Measurements from ENCODE around the gene VCPKMT.

Gene VCPKMT

GRCh38 chr14:50116181-50116956 lies at the start of gene VCPKMT:
TSS of gene VCPKMT (minus strand) at chr14:50116572. CDS start at chr14:50116552, 20 bp downstream.
- peak; percentile 38 for DNase-seq (ENCODE audit: low read depth, low spot score)

GRCh38 chr14:50156111-50156510 lies 39.7 kb upstream of the VCPKMT start:
- no peak for DNase-seq (ENCODE audit: low read depth, low spot score)

- DNase-seq (ENCODE audit: low read depth, low spot score), result no peak
Observed at GRCh38 chr14:50148799-50149198, 32.4 kb upstream of the VCPKMT start.

- peak; percentile 3 for DNase-seq (ENCODE audit: low read depth, low spot score)
Observed at GRCh38 chr14:50139192-50139591, 22.8 kb upstream of the VCPKMT start.

- DNase-seq (ENCODE audit: low read depth, low spot score), result no peak
Observed at GRCh38 chr14:50127802-50128201, 11.4 kb upstream of the VCPKMT start.

- DNase-seq (ENCODE audit: low read depth, low spot score), result no peak
Observed at GRCh38 chr14:50123062-50123461, 6.7 kb upstream of the VCPKMT start.

GRCh38 chr14:50122291-50122690 lies 5.9 kb upstream of the VCPKMT start:
- DNase-seq (ENCODE audit: low read depth, low spot score), result no peak

- DNase-seq (ENCODE audit: low read depth, low spot score), result no peak
Observed at GRCh38 chr14:50121486-50121885, 5.1 kb upstream of the VCPKMT start.

GRCh38 chr14:50117456-50117855 lies 1.1 kb upstream of the VCPKMT start:
- no peak for DNase-seq (ENCODE audit: low read depth, low spot score)

GRCh38 chr14:50116966-50117365 lies 594 bp upstream of the VCPKMT start:
- DNase-seq (ENCODE audit: low read depth, low spot score), result no peak

- no peak for DNase-seq (ENCODE audit: low read depth, low spot score)
Observed at GRCh38 chr14:50113381-50114035, 2.9 kb downstream of the VCPKMT start.

GRCh38 chr14:50110323-50111037 lies 5.9 kb downstream of the VCPKMT start:
- DNase-seq (ENCODE audit: low read depth, low spot score), result no peak

- DNase-seq (ENCODE audit: low read depth, low spot score), result no peak
Observed at GRCh38 chr14:50109342-50109741, 7.0 kb downstream of the VCPKMT start.

- no peak for DNase-seq (ENCODE audit: low read depth, low spot score)
Observed at GRCh38 chr14:50107850-50108249, 8.5 kb downstream of the VCPKMT start.

GRCh38 chr14:50106178-50106577 lies 10.2 kb downstream of the VCPKMT start:
- DNase-seq (ENCODE audit: low read depth, low spot score), result no peak

GRCh38 chr14:50103558-50103957 lies 12.8 kb downstream of the VCPKMT start:
- DNase-seq (ENCODE audit: low read depth, low spot score), result no peak

GRCh38 chr14:50101417-50101816 lies 15.0 kb downstream of the VCPKMT start:
- DNase-seq (ENCODE audit: low read depth, low spot score), result no peak

- DNase-seq (ENCODE audit: low read depth, low spot score), result no peak
Observed at GRCh38 chr14:50100805-50101204, 15.6 kb downstream of the VCPKMT start.

GRCh38 chr14:50099335-50099734 lies 17.0 kb downstream of the VCPKMT start:
- DNase-seq (ENCODE audit: low read depth, low spot score), result no peak

- DNase-seq (ENCODE audit: low read depth, low spot score), result no peak
Observed at GRCh38 chr14:50095895-50096294, 20.5 kb downstream of the VCPKMT start.

GRCh38 chr14:50094056-50094755 lies 22.2 kb downstream of the VCPKMT start:
- DNase-seq (ENCODE audit: low read depth, low spot score), result no peak

- no peak for DNase-seq (ENCODE audit: low read depth, low spot score)
Observed at GRCh38 chr14:50093496-50093895, 22.9 kb downstream of the VCPKMT start.
